ENCODE measurements around the gene GNLY.

Gene GNLY

DNA sequence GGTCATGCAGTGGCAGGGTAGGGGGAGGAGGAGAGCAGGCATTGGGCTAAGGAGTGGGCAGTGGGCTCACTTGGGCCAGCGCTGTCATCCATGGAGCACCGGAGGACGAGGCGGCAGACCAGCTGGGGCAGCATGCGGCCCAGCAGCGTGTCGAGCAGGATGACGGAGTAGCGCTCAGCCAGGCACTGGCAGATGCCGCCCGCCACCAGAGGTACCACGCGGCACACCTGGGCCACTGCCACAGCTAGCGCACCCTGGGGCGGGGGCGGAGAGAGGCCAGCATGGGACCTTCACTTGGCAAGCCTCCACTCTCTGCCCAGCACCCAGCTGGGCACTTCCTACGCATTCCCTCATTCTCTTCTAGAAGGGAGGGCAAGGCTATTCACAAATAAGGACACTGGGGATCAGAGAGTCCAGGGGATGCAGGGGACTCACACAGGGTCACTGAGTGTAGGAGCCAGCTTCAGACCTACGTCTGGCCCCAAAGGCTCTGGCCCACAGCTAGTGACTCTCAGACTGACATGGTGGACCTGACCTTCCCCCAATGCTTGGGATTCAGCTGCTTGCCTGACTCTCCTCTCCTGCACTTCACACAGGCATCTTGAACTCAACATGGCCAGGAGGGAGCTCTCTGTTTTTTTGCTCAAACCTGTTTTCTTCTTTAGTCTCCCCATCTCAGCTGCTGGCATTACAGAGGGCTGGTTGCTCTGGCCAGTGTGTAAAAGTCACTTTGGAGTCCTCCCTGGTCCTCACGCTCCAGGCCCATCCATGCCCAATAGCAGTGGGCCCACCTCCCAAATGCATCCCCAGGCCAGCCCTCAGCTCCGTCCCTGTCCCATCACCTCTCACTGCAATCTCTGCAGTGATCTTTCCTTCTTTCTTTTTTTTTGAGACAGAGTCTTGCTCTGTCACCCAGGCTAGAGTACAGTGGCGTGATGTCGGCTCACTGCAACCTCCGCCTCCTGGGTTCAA, 30.3 kb upstream of the GNLY start:
- DNase-seq (ENCODE audit: low read depth) = no peak
- TF ChIP-seq, protein P1, sequence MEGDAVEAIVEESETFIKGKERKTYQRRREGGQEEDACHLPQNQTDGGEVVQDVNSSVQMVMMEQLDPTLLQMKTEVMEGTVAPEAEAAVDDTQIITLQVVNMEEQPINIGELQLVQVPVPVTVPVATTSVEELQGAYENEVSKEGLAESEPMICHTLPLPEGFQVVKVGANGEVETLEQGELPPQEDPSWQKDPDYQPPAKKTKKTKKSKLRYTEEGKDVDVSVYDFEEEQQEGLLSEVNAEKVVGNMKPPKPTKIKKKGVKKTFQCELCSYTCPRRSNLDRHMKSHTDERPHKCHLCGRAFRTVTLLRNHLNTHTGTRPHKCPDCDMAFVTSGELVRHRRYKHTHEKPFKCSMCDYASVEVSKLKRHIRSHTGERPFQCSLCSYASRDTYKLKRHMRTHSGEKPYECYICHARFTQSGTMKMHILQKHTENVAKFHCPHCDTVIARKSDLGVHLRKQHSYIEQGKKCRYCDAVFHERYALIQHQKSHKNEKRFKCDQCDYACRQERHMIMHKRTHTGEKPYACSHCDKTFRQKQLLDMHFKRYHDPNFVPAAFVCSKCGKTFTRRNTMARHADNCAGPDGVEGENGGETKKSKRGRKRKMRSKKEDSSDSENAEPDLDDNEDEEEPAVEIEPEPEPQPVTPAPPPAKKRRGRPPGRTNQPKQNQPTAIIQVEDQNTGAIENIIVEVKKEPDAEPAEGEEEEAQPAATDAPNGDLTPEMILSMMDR (IDR thresholded peaks at IDR 0.05; ENCODE audit: low read depth, low read length) = no peak
- TF ChIP-seq, protein P2, sequence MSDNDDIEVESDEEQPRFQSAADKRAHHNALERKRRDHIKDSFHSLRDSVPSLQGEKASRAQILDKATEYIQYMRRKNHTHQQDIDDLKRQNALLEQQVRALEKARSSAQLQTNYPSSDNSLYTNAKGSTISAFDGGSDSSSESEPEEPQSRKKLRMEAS (IDR thresholded peaks at IDR 0.05; ENCODE audit: low read depth, low read length) = no peak
- TF ChIP-seq POLR2A (IDR thresholded peaks at IDR 0.05; ENCODE audit: extremely low read depth, insufficient read length) = no peak
- TF ChIP-seq MYC (IDR thresholded peaks at IDR 0.05; ENCODE audit: low read depth, low read length) = no peak
- no peak overlapping the region for H3K4me3 ChIP-seq (ENCODE audit: low read depth, low read length)

DNA sequence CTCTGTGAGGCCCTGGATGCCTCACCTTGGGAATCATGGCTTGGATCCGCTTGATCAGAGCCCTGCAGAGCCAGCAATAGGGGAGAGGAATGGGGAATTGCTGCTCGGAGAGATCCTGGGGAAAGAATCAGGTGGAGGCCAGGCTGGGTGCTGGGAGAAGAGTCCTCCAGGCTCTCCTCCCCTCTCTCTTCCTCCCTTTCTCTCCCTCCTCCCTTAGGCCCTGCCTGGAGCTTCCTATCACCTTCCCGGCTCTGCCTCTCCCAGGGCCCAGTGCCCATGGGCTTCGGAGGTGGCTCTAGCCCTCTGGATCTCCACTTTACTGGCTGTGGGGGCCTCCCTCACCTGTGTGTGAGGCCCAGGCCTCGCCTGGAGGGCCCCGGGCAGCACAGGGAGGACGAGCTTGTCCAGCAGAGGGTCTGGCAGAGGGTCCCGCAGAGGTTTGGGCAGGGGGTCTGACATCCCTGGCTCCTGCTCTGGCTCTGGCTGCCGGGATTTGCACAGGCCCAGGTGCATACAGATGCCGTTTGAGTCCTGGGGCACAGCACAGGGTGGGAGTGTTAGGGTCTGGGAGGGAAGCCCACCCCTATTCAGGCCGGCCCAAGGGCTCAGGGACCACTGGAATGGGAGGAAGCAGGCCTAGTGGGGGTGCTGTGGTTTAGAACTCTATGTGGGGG, 28.8 kb upstream of the GNLY start:
- TF ChIP-seq MYC (IDR thresholded peaks at IDR 0.05; ENCODE audit: low read depth, low read length) = no peak
- TF ChIP-seq, protein P2 (IDR thresholded peaks at IDR 0.05; ENCODE audit: low read depth, low read length) = no peak
- TF ChIP-seq POLR2A (IDR thresholded peaks at IDR 0.05; ENCODE audit: extremely low read depth, insufficient read length) = no peak
- TF ChIP-seq, protein P1 (IDR thresholded peaks at IDR 0.05; ENCODE audit: low read depth, low read length) = no peak
- no peak for DNase-seq (ENCODE audit: low read depth)
- no peak overlapping the region for H3K4me3 ChIP-seq (ENCODE audit: low read depth, low read length)

GRCh38 chr2:85666016-85666415, 28.1 kb upstream of the GNLY start:
- H3K4me3 ChIP-seq (ENCODE audit: low read depth, low read length) = no peak overlapping the region
- TF ChIP-seq, protein P2 (IDR thresholded peaks at IDR 0.05; ENCODE audit: low read depth, low read length) = no peak
- TF ChIP-seq, protein P1 (IDR thresholded peaks at IDR 0.05; ENCODE audit: low read depth, low read length) = no peak
- TF ChIP-seq MYC (IDR thresholded peaks at IDR 0.05; ENCODE audit: low read depth, low read length) (no peak), POLR2A (IDR thresholded peaks at IDR 0.05; ENCODE audit: extremely low read depth, insufficient read length) (no peak)
- DNase-seq (ENCODE audit: low read depth) = no peak

GRCh38 chr2:85666435-85667316, 27.5 kb upstream of the GNLY start:
- TF ChIP-seq POLR2A (IDR thresholded peaks at IDR 0.05; ENCODE audit: extremely low read depth, insufficient read length) (no peak), MYC (IDR thresholded peaks at IDR 0.05; ENCODE audit: low read depth, low read length) (no peak)
- TF ChIP-seq, protein P1 (IDR thresholded peaks at IDR 0.05; ENCODE audit: low read depth, low read length) = no peak
- TF ChIP-seq, protein P2 (IDR thresholded peaks at IDR 0.05; ENCODE audit: low read depth, low read length) = no peak
- DNase-seq (ENCODE audit: low read depth) = peak; percentile 69
- H3K4me3 ChIP-seq (ENCODE audit: low read depth, low read length) = no peak overlapping the region

DNA sequence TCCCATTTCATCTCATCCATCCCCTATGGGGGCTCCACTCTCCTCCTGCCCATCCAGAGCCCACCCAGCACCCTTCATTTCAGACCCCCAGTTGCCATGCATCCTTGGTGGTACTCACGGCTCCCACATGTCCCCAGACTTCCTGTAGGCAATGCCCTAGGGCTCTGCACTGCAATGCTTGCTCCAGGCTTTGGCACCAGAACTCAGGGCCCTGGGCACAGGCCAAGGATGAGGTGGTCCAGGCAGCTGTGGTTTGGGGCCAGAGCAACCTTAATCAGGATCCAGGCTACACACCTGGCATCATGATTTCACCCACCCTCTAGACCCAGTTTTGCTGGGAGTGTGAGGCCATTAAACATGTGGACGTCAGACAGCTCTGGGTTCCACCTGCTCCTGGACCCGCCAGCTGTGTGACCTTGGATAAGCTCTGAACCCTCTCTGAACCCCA, 26.6 kb upstream of the GNLY start:
- TF ChIP-seq MYC (IDR thresholded peaks at IDR 0.05; ENCODE audit: low read depth, low read length) (no peak), POLR2A (IDR thresholded peaks at IDR 0.05; ENCODE audit: extremely low read depth, insufficient read length) (no peak)
- TF ChIP-seq, protein P1 (IDR thresholded peaks at IDR 0.05; ENCODE audit: low read depth, low read length) = no peak
- TF ChIP-seq, protein P2 (IDR thresholded peaks at IDR 0.05; ENCODE audit: low read depth, low read length) = no peak
- H3K4me3 ChIP-seq (ENCODE audit: low read depth, low read length) = no peak overlapping the region
- DNase-seq (ENCODE audit: low read depth) = no peak
